Hippocampal formation (tissue), 2 donors: ENCODE measurements around the gene PVRIG.
"Not testable (repeated sequence)": the region's sequence is repeated elsewhere in the genome, so short reads cannot be mapped to it uniquely, and the experiment has no call there.

Source experiments
- DNase-seq, 2 donors: peaks; one replicate each; lab custom pipeline; 2025; lab: John Stamatoyannopoulos, UW

PVRIG gene

GRCh38 chr7:100195222-100195621 lies 24.5 kb upstream of the PVRIG start:
- no peak for DNase-seq

- not testable (repeated sequence) for DNase-seq
These were observed 23.8 kb upstream of the PVRIG start for GRCh38 chr7:100195901-100196322.

- no peak for DNase-seq
These were observed 21.5 kb upstream of the PVRIG start for GRCh38 chr7:100198266-100198665.

- no peak for DNase-seq
These were observed 19.1 kb upstream of the PVRIG start for GRCh38 chr7:100200693-100201092.

- no peak for DNase-seq
These were observed 15.3 kb upstream of the PVRIG start for GRCh38 chr7:100204454-100204853.

- DNase-seq: no peak
These were observed 10.8 kb upstream of the PVRIG start for GRCh38 chr7:100208911-100209408.

GRCh38 chr7:100209493-100209892 lies 10.3 kb upstream of the PVRIG start:
- no peak for DNase-seq

GRCh38 chr7:100210805-100211204 lies 8.9 kb upstream of the PVRIG start:
- no peak for DNase-seq

GRCh38 chr7:100211342-100211780 lies 8.4 kb upstream of the PVRIG start:
- no peak for DNase-seq

GRCh38 chr7:100212631-100213286 lies 7.0 kb upstream of the PVRIG start:
- DNase-seq: no peak

GRCh38 chr7:100213672-100214071 lies 6.1 kb upstream of the PVRIG start:
- no peak for DNase-seq

GRCh38 chr7:100214356-100214755 lies 5.4 kb upstream of the PVRIG start:
- DNase-seq: not testable (repeated sequence)

GRCh38 chr7:100215895-100216294 lies 3.9 kb upstream of the PVRIG start:
- DNase-seq: no peak

- DNase-seq: peak; percentile 36 to 80
These were observed 1.8 kb upstream of the PVRIG start for GRCh38 chr7:100217934-100218333.

GRCh38 chr7:100219271-100219737 lies 445 bp upstream of the PVRIG start:
- DNase-seq: no peak

- DNase-seq: no peak
These were observed 959 bp downstream of the PVRIG start for GRCh38 chr7:100220586-100221230.

- DNase-seq: no peak
These were observed 1.5 kb downstream of the PVRIG start for GRCh38 chr7:100221231-100221718.

GRCh38 chr7:100221767-100222444 lies 2.2 kb downstream of the PVRIG start:
- no peak for DNase-seq

GRCh38 chr7:100222445-100223132 lies 2.8 kb downstream of the PVRIG start:
- DNase-seq: no peak

- DNase-seq: not testable (repeated sequence)
These were observed 3.7 kb downstream of the PVRIG start for GRCh38 chr7:100223376-100223927.

GRCh38 chr7:100224891-100225290 lies 5.1 kb downstream of the PVRIG start:
- DNase-seq: not testable (repeated sequence)
